HG03103 (cell line): ENCODE data around the gene FBN2.
"Not testable (repeated sequence)": the region's sequence is repeated elsewhere in the genome, so short reads cannot be mapped to it uniquely, and the experiment has no call there.

Experiments used
- ATAC-seq: cut with Tn5 transposase; IDR thresholded peaks from one replicate; pipeline ENCODE4 v1.9.1; 2021; ENCODE audit warnings: low read depth; ENCODE audit not compliant: unreplicated experiment

The FBN2 gene

GRCh38 chr5:128483738-128484137, 54.3 kb downstream of the FBN2 start:
- no peak for ATAC-seq

DNA sequence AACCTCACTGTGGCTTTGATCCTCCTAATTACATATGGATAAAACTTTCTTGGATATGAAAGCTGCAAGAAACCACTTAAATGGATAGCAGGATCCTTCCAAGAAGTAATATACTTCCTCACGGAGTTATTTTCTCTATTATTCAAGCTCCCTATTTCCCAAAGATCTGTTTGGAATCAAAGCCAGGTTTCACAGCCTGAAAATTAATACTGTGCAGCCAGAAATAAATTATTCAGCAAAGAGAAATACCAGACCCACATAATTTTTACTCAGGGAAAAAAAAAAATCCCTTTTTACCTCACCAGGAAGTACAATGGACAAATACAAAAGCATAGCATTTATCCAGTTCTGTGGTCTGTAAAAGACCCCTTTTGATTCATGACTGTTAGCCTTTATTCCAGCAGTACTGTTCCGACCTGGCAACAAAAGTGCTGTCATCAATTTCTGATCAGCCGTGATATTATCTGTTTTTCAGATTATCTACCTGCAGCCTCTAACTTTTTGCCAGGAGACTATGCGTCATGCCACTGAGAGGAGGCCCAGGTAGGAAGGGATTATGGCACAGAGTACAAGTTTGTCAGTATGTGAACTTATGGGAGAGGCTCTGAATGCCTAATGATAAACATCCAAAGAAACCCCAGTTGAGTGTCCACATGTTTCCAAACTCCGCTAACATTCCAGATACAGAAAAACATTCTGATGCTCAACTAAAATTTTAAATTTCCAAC, 57.0 kb downstream of the FBN2 start:
- ATAC-seq, result no peak

GRCh38 chr5:128480158-128480557, 57.9 kb downstream of the FBN2 start:
- no peak for ATAC-seq

DNA sequence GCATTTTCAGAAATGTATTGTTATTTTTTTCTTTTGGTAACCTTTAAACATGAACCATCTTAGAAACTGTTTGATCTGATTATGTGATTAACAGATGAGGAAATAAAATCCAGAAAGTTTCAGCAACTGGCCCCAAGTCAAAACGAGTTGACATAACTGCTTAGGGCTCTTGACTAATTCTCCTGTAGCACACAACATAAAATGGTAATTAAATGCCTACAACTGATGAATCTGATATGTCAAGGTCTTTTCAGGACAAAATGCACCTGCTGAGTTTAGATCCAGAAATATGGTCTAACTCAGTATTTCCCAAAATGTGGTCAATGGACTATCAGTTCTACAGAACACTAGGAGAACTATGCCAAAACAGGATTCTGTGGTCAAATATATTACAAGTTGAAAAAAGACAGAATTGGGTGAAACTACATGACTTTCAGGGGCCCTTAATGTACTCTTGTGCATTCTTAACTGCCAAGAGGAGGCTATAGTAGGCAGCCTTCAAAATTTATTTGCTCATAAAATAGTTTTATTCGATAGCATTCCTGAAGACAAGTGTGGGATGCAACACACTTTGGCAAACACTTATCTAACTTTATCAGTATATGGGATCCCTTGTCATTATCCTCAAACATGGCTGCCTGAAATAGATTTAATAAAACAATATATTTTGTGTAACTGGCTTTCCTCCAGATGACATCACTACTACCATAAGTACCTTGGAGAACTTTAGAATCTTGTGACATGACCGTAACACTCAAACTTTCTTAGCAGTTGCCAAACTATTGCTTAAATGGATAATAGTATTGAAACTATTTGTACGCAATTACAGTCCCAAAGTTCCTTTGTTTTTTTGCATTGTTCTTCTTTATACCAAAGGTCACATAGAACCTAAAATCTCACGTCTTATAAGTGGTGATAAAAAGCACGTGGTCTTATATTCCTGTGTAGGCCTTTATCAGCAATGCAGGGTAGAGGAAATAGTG, 59.4 kb downstream of the FBN2 start:
- ATAC-seq, result no peak

DNA sequence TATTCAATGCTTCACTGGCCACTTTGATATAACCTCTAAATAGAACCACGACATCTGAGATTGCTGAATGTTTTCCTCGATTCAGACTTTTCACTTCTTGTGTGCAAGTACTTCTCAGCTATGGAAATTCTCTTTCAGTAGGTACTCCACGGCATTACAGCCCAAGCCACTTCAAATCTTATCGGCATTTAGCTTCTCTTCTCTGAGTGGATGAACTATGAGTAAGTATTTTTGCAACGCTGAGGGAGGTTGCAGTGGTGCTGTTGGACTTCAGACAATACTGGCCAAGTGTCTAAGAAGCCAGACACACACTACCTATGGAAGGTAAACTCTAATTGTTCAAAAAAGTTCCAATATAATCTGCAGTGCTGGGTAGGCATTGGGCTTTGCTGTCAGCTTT, 60.1 kb downstream of the FBN2 start:
- no peak for ATAC-seq

DNA sequence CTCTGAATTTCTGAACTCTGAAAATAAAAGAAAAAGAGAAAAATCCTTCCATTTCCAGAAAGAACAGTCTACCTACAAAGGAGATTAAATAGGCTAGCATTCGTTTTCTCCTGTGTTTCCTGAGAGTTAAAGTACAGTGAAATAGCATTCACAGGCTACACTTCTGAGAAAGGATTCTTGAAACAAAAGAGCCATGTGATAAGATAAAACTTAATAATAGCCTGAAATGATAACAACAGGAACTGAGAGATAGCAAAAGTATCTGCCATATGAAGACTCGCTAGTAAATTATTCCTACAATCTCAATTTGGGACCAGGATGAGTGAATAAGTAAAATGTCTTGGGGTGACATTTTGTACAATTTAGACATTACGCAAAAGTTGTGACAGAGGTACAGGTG, 62.4 kb downstream of the FBN2 start:
- ATAC-seq, result no peak

GRCh38 chr5:128472919-128473318, 65.1 kb downstream of the FBN2 start:
- no peak for ATAC-seq

DNA sequence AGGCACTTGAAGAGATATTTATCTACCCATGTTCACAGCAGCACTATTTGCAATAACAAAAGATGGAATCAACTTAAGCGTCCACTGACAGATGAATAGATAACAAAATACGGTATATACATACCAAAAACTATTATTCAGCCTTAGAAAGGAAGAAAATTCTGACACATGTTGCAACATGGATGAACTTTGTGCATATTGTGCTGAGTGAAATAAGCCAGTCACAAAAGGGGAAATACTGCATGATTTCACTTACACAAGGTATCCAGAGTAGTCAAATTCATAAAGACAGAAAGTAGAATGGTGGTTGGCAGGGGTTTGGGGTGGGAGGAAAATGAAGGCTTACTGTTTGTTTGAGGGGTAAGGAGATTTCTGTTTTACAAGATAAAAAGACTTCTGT, 66.0 kb downstream of the FBN2 start:
- ATAC-seq, result no peak

DNA sequence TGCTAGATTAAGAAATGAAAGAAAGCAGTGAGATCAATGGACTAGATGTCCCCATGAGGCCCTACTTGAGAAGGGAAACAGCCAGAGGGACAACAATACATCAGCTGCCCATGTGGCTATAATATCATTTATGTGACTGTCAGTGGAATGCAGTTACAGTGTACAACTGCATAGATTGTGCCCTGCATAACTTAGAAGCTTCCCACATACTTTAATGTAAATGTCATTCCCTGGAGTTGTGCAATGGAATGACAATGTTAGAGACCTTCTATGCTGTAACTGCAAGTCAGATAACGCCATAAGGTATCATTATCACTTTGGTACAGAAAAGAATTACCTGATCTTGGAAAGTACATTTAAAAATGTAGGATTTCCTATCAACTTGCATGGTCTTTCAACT, 67.4 kb downstream of the FBN2 start:
- ATAC-seq, result no peak

GRCh38 chr5:128469912-128470311, 68.1 kb downstream of the FBN2 start:
- ATAC-seq, result no peak

GRCh38 chr5:128466980-128467379, 71.1 kb downstream of the FBN2 start:
- no peak for ATAC-seq

DNA sequence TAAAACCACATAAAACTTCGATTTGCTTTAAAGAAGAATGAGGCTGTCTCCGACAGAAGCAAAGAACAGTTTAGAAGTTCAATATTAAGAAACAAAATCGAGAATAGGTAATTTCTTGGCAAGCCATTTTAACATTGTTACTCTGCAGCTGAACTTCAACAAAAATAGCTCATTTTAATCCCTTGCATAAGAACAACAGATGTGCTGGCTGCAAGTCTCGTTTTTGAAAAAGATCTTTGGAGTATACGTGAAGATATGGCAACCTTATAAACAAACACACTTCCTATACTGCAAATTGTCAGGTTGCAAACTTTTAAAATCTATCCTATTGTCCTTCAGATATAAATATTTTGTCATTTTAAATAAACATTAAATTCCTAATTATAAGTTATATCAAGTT, 71.5 kb downstream of the FBN2 start:
- no peak for ATAC-seq

- ATAC-seq, result no peak
Observed at GRCh38 chr5:128464596-128464995, 73.4 kb downstream of the FBN2 start.

- ATAC-seq, result no peak
Observed at GRCh38 chr5:128462330-128462729, 75.7 kb downstream of the FBN2 start.

GRCh38 chr5:128457147-128457915, 80.7 kb downstream of the FBN2 start:
- ATAC-seq, result not testable (repeated sequence)

DNA sequence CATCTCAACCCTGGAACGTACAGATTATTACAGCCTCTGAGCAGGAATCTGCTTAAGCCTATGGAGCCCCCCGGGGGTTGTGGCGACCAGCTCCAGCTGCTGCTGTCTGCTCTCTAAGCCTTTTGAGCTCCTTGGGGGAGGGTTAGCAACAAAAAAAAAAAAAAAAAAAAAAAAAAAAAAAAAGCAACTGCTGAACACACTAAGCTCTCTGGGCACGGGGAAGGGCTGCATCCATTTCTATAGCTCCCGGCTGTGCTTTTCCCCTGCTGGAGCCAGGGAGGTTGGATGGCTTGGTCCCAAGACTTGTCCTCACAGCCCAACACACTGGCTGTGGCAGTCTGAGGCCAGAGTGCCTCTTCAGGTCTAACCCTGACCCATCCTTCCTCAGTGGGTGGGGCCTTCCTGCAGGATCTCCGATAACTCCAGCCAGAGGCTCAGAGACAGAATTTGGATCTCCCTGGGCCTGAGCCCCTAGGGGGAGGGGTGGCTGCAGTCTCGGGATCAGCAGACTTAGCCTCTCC, 82.1 kb downstream of the FBN2 start:
- no peak for ATAC-seq

DNA sequence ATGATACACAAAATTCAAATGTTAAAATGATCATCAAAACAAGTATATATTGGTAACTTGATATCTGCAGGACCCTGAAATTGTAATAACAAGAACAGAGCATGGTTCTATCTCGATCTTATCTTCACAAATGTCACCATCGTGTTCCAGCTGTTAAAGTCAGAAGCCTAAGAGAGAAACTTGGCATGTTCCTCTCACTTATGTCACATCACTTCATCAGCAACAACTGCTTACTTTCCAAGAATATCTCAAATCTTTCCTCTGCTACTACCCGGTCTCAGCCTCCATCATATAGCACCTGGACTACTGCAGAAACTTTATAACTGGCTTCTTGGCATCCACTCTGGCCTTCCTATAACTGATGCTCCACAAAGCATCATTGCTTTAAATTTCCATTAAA, 84.9 kb downstream of the FBN2 start:
- no peak for ATAC-seq

DNA sequence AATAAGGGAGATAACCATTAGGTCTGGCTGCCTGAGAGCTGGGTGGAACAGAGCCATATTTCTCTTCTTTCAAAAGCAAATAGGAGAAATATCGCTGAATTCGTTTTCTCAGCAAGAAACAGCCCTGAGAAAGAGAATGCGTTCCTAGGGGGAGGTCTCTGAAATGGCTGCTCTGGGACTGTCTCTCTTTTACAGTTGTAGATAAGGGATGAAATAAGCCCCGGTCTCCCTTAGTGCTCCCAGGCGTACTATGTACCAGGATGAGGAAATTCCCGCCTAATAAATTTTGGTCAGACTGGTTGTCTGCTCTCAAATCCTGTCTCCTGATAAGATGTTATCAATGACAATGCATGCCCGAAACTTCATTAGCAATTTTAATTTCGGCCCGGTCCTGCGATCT, 90.8 kb downstream of the FBN2 start:
- not testable (repeated sequence) for ATAC-seq

DNA sequence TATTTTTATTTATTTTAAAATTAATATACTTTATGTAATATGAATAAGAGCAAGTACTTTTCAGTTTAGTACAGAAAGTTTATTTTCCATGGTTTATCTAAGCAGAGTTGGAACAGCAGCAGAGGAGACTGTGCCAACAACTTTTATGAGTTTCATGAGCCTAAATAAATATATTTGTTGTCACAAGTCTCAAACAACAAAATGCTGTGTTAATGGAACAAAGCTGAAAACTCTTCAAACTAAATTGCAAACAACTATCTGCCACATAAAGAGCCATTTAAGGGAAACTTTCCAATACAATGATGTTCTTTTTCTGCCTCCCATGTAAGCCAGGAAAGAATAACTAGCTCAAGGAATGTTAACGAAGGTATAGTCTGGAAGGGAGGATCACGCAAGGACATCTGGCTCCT, 96.1 kb downstream of the FBN2 start:
- ATAC-seq, result no peak

GRCh38 chr5:128441165-128441564, 96.9 kb downstream of the FBN2 start:
- no peak for ATAC-seq

DNA sequence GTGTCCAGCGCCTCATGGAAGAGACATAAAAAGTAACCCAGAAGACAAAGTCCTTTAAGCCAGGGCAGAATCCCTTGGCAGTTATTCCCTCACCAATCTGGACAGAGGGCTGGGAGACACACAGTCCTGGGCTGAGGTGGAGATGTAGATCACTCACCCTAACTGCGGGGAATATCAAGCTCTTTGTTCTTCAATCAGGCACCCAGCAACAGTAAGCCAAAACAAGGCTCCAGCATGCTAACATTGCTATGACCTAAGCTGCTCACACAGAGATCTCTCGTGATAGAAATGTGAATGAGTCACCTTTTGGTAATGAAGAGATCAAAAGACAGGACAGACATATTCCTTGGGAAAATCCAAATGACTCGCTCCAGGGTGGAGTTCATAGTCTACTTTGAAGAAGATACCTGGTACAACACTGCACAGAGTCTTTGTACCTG, 101.3 kb downstream of the FBN2 start:
- no peak for ATAC-seq
